ENCODE results near the gene SCO2.
"Not testable (repeated sequence)": the region's sequence is repeated elsewhere in the genome, so short reads cannot be mapped to it uniquely, and the experiment has no call there.

DNA sequence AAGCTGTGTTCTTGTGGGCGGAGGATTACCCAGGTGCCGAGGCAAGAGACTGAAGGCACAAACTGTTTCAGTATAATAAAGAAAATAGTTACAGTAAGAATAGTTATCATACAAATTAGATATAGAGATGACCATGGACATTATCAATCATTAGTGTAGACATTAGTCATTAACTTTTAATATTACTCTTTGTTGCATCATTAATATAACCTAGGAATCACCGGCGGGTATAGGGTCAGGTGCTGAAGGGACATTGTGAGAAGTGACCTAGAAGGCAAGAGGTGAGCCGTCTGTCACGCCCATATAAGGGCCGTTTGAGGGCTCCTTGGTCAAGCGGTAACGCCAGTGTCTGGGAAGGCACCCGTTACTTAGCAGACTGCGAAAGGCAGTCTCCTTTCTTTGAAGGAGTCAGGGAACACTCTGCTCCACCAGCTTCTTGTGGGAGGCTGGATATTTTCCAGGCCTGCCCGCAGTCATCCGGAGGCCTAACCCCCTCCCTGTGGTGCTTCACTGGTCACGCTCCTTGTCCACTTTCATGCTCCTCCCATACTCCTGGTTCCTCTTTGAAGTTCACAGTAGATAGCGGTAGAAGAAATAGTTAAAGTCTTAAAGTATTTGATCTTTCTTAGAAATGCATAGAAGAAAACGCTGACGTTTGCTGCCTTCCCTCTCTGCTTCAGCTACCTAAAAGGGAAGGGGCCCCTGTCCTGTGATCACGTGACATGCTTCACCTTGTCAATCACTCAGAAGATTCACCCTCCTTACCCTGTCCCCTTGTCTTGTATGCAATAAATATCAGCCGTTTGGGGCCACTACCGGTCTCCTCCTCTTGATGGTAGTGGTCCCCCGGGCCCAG is 8.7 kb upstream of the SCO2 start:
- not testable (repeated sequence) for TF ChIP-seq SP2 (tag by site-specific recombination; IDR thresholded peaks at IDR 0.05); ZNF514 (tag by site-specific recombination; IDR thresholded peaks at IDR 0.05); ZNF292 (tag by site-specific recombination; IDR thresholded peaks at IDR 0.05; ENCODE audit: borderline replicate concordance, low read depth); ZNF626 (tag by site-specific recombination; IDR thresholded peaks at IDR 0.05); KLF16 (tag by site-specific recombination; IDR thresholded peaks at IDR 0.05); ZNF670 (tag by site-specific recombination; IDR thresholded peaks at IDR 0.05; ENCODE audit: low read depth); ZBTB21 (tag by site-specific recombination; IDR thresholded peaks at IDR 0.05); ZNF777 (tag by site-specific recombination; IDR thresholded peaks at IDR 0.05; ENCODE audit: borderline replicate concordance); ZNF501 (tag by site-specific recombination; IDR thresholded peaks at IDR 0.05)
- TF ChIP-seq, protein P1, sequence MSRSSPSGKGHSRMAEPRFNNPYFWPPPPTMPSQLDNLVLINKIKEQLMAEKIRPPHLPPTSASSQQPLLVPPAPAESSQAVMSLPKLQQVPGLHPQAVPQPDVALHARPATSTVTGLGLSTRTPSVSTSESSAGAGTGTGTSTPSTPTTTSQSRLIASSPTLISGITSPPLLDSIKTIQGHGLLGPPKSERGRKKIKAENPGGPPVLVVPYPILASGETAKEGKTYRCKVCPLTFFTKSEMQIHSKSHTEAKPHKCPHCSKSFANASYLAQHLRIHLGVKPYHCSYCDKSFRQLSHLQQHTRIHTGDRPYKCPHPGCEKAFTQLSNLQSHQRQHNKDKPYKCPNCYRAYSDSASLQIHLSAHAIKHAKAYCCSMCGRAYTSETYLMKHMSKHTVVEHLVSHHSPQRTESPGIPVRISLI (tag by site-specific recombination; IDR thresholded peaks at IDR 0.05): not testable (repeated sequence)
- TF ChIP-seq, protein P2, sequence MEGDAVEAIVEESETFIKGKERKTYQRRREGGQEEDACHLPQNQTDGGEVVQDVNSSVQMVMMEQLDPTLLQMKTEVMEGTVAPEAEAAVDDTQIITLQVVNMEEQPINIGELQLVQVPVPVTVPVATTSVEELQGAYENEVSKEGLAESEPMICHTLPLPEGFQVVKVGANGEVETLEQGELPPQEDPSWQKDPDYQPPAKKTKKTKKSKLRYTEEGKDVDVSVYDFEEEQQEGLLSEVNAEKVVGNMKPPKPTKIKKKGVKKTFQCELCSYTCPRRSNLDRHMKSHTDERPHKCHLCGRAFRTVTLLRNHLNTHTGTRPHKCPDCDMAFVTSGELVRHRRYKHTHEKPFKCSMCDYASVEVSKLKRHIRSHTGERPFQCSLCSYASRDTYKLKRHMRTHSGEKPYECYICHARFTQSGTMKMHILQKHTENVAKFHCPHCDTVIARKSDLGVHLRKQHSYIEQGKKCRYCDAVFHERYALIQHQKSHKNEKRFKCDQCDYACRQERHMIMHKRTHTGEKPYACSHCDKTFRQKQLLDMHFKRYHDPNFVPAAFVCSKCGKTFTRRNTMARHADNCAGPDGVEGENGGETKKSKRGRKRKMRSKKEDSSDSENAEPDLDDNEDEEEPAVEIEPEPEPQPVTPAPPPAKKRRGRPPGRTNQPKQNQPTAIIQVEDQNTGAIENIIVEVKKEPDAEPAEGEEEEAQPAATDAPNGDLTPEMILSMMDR (tag by site-specific recombination; IDR thresholded peaks at IDR 0.05): not testable (repeated sequence)
